HepG2 (cell line): ENCODE data around the gene KLHL21. TPM values are rescaled to one million over a fixed set of nuclear protein-coding genes. Genes with fewer than 3 reads are reported as not detected.

Source experiments
- ADNP ChIP-seq: sonication (generic); formaldehyde crosslinking; IDR thresholded peaks from 2 replicates; pipeline ENCODE4 v1.4.0; 2020; ENCODE audit warnings: missing genetic modification reagents
- FIP1L1 ChIP-seq: fragments of 200-400 bp; formaldehyde crosslinking; IDR thresholded peaks from 2 replicates; pipeline ENCODE4 v1.6.1; 2018; ENCODE audit warnings: low read depth, mild to moderate bottlenecking, low read length, moderate library complexity, borderline replicate concordance; ENCODE audit not compliant: insufficient read depth
- HHEX ChIP-seq: IDR thresholded peaks from 2 replicates; pipeline ENCODE4 v1.6.1; 2016; ENCODE audit warnings: control low read depth
- PHF8 ChIP-seq: sonication (generic); formaldehyde crosslinking; IDR thresholded peaks from 2 replicates; pipeline ENCODE4 v1.5.0; 2020; ENCODE audit warnings: missing genetic modification reagents
- SAP130 ChIP-seq: IDR thresholded peaks from 2 replicates; pipeline ENCODE4 v1.6.1; 2016; ENCODE audit warnings: low read depth
- SRF ChIP-seq: IDR thresholded peaks from 2 replicates; pipeline ENCODE4 v1.6.1; 2011; ENCODE audit warnings: mild to moderate bottlenecking, low read depth, low read length, moderate library complexity
- STAT5B ChIP-seq: sonication (generic); formaldehyde crosslinking; IDR thresholded peaks from 2 replicates; pipeline ENCODE4 v1.4.0; 2020; ENCODE audit warnings: missing genetic modification reagents
- ZMAT3 ChIP-seq: sonication (generic); formaldehyde crosslinking; conservative IDR thresholded peaks from 2 replicates; pipeline ENCODE4 v1.7.0; 2021; ENCODE audit warnings: missing genetic modification reagents
- ZNF10 ChIP-seq: sonication (generic); formaldehyde crosslinking; IDR thresholded peaks from 2 replicates; pipeline ENCODE4 v1.4.0; 2020; ENCODE audit warnings: mild to moderate bottlenecking, low read depth, missing genetic modification reagents, borderline replicate concordance
- ZNF337 ChIP-seq: sonication (generic); formaldehyde crosslinking; IDR thresholded peaks from 2 replicates; pipeline ENCODE4 v1.5.1; 2020; ENCODE audit warnings: missing genetic modification reagents, low read depth, mild to moderate bottlenecking, borderline replicate concordance
- ZNF546 ChIP-seq: sonication (generic); formaldehyde crosslinking; conservative IDR thresholded peaks from 2 replicates; pipeline ENCODE4 v1.8.1; 2023; ENCODE audit warnings: mild to moderate bottlenecking, missing genetic modification reagents
- ZNF589 ChIP-seq: sonication (generic); formaldehyde crosslinking; conservative IDR thresholded peaks from 2 replicates; pipeline ENCODE4 v1.8.0; 2022; ENCODE audit warnings: mild to moderate bottlenecking, moderate library complexity, missing genetic modification reagents
- ZNF615 ChIP-seq: sonication (generic); formaldehyde crosslinking; IDR thresholded peaks from 2 replicates; pipeline ENCODE4 v1.5.0; 2020; ENCODE audit warnings: mild to moderate bottlenecking, missing genetic modification reagents, borderline replicate concordance
- ZNF616 ChIP-seq: sonication (generic); formaldehyde crosslinking; IDR thresholded peaks from 2 replicates; pipeline ENCODE4 v1.5.0; 2020; ENCODE audit warnings: low read depth, mild to moderate bottlenecking, missing genetic modification reagents
- ZSCAN9 ChIP-seq: IDR thresholded peaks from 2 replicates; pipeline ENCODE4 v1.6.1; 2016; ENCODE audit warnings: borderline replicate concordance
- polyA plus RNA-seq, 8 experiments: library from polyadenylated mRNA; depleted of rRNA in 3 of 8; stranded (reverse) in 7 of 8; unstranded in 1 of 8; fragments of >200 nt; fragmentation: Illumina TruSeq in 4 of 8; extraction: Trizol in 4 of 8; gene quantifications; 2 replicates each; pipeline versions ENCODE4 v1.2.1 to v1.2.3, GENCODE V29; 2011 to 2016; ENCODE audit warnings: low read depth in 4 of 8, missing spikeins in 1 of 8, mixed read lengths in 1 of 8; ENCODE audit not compliant: insufficient read depth in 1 of 8
- total RNA-seq, 5 experiments: library from RNA; depleted of rRNA; stranded (reverse); fragments of >200 nt; fragmentation: Illumina TruSeq; extraction: Trizol; gene quantifications; 2 replicates each; pipeline ENCODE4 v1.2.3, GENCODE V29; 2016; ENCODE audit warnings: low read depth in 1 of 5
- TF ChIP-seq, protein P1 (sequence below): sonication (generic); formaldehyde crosslinking; IDR thresholded peaks from 2 replicates; pipeline ENCODE4 v1.4.0; 2020; ENCODE audit warnings: missing genetic modification reagents, mild to moderate bottlenecking, borderline replicate concordance
- TF ChIP-seq, protein P2 (sequence below): sonication (generic); formaldehyde crosslinking; IDR thresholded peaks from 2 replicates; pipeline ENCODE4 v1.4.0; 2020; ENCODE audit warnings: missing genetic modification reagents
- TF ChIP-seq, protein P3 (sequence below), 2 experiments: sonication (generic) in 1 of 2; formaldehyde crosslinking in 1 of 2; IDR thresholded peaks; 2 replicates each; pipeline versions ENCODE4 v1.6.1 to v1.9.0; 2014 to 2022; ENCODE audit warnings: antibody characterized with exemption in 1 of 2, borderline replicate concordance in 1 of 2, inconsistent platforms in 1 of 2, low read depth in 1 of 2, missing genetic modification reagents in 1 of 2

KLHL21 gene
- total and polyA plus RNA-seq, 2 of the 13 experiments (the other 11 are each of a cell fraction or from before 2014, with no cell fraction given) = 14.8 to 25.0 TPM

DNA sequence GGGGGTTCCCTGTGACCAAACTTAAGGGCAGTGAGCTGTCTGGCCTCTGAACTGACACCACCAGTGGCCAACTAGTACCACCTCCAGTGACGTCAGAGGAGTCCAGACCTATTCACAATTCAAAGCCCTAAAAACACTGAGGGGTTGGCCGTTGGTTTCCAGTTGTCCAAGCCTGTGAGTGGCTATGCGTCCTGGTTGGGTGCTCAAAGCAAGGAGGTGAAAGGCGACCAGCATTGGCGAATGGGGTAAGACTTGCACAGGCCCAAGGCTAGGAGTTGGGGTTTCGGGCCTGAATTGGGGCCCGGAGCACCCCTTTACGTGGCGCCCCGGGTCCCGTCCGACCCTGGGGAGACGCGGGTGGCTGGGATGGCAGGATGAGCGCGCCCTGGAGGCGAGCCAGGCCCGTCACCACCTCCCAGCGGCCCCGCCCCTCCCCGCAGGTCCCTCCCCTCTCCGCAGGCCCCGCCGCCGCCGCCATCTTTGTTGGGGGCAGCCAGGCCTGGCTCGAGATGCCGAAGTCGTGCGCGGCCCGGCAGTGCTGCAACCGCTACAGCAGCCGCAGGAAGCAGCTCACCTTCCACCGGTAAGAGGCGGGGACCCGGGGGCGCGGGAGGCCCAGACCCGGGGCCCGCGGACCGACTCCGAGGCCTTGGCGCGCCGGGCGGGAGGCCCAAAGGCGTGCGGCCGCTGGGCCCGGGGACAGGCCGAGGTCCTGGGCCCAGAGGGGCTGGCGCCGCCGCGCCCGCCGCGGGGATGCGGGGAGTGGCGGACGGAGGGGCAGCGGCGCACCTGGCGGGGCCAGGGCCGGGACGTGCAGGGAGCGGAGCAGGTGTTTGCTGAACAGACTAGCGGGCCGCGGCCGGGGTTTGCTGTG is 22.3 kb upstream of the KLHL21 start, which contains the start of gene THAP3 (continued):
- TF ChIP-seq STAT5B (CRISPR knock-in tag) = peak; percentile 56; the same call in 1 of the 2 replicates
- TF ChIP-seq, protein P1, sequence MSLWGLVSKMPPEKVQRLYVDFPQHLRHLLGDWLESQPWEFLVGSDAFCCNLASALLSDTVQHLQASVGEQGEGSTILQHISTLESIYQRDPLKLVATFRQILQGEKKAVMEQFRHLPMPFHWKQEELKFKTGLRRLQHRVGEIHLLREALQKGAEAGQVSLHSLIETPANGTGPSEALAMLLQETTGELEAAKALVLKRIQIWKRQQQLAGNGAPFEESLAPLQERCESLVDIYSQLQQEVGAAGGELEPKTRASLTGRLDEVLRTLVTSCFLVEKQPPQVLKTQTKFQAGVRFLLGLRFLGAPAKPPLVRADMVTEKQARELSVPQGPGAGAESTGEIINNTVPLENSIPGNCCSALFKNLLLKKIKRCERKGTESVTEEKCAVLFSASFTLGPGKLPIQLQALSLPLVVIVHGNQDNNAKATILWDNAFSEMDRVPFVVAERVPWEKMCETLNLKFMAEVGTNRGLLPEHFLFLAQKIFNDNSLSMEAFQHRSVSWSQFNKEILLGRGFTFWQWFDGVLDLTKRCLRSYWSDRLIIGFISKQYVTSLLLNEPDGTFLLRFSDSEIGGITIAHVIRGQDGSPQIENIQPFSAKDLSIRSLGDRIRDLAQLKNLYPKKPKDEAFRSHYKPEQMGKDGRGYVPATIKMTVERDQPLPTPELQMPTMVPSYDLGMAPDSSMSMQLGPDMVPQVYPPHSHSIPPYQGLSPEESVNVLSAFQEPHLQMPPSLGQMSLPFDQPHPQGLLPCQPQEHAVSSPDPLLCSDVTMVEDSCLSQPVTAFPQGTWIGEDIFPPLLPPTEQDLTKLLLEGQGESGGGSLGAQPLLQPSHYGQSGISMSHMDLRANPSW (CRISPR knock-in tag) = no peak
- peak; percentile 18; the same call in 1 of the 2 replicates for TF ChIP-seq ZMAT3
- TF ChIP-seq FIP1L1 = no peak
- no peak for TF ChIP-seq ZNF337 (CRISPR knock-in tag)
- TF ChIP-seq ZNF546 (CRISPR knock-in tag) = no peak
- TF ChIP-seq, protein P2, sequence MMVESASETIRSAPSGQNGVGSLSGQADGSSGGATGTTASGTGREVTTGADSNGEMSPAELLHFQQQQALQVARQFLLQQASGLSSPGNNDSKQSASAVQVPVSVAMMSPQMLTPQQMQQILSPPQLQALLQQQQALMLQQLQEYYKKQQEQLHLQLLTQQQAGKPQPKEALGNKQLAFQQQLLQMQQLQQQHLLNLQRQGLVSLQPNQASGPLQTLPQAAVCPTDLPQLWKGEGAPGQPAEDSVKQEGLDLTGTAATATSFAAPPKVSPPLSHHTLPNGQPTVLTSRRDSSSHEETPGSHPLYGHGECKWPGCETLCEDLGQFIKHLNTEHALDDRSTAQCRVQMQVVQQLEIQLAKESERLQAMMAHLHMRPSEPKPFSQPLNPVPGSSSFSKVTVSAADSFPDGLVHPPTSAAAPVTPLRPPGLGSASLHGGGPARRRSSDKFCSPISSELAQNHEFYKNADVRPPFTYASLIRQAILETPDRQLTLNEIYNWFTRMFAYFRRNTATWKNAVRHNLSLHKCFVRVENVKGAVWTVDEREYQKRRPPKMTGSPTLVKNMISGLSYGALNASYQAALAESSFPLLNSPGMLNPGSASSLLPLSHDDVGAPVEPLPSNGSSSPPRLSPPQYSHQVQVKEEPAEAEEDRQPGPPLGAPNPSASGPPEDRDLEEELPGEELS (CRISPR knock-in tag) = no peak; the same call in 1 of the 2 replicates
- no peak for TF ChIP-seq HHEX
- TF ChIP-seq, protein P3, sequence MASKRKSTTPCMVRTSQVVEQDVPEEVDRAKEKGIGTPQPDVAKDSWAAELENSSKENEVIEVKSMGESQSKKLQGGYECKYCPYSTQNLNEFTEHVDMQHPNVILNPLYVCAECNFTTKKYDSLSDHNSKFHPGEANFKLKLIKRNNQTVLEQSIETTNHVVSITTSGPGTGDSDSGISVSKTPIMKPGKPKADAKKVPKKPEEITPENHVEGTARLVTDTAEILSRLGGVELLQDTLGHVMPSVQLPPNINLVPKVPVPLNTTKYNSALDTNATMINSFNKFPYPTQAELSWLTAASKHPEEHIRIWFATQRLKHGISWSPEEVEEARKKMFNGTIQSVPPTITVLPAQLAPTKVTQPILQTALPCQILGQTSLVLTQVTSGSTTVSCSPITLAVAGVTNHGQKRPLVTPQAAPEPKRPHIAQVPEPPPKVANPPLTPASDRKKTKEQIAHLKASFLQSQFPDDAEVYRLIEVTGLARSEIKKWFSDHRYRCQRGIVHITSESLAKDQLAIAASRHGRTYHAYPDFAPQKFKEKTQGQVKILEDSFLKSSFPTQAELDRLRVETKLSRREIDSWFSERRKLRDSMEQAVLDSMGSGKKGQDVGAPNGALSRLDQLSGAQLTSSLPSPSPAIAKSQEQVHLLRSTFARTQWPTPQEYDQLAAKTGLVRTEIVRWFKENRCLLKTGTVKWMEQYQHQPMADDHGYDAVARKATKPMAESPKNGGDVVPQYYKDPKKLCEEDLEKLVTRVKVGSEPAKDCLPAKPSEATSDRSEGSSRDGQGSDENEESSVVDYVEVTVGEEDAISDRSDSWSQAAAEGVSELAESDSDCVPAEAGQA (IDR thresholded peaks at IDR 0.05; ENCODE audit: low read depth) = peak; percentile 64; the same call in 1 of the 2 replicates
- TF ChIP-seq, protein P3 (CRISPR knock-in tag; IDR thresholded peaks at IDR 0.05; ENCODE audit: borderline replicate concordance) = no peak
- no peak for TF ChIP-seq ZNF615 (CRISPR knock-in tag)
- TF ChIP-seq ADNP (CRISPR knock-in tag) = no peak
- peak; percentile 62 for TF ChIP-seq ZNF616 (CRISPR knock-in tag)
- TF ChIP-seq ZNF10 (CRISPR knock-in tag) = no peak
- TF ChIP-seq ZSCAN9 (CRISPR knock-in tag) = no peak
- TF ChIP-seq SAP130 (CRISPR knock-in tag) = peak; percentile 70
- no peak for TF ChIP-seq SRF
- no peak; the same call in 1 of the 2 replicates for TF ChIP-seq ZNF589 (CRISPR knock-in tag)
- TF ChIP-seq PHF8 (CRISPR knock-in tag) = peak; percentile 93
